HG03097 (cell line): ENCODE results near the gene BMAL1.

ENCODE experiments used
- ATAC-seq: cut with Tn5 transposase; IDR thresholded peaks from one replicate; pipeline ENCODE4 v1.9.1; 2021; ENCODE audit not compliant: unreplicated experiment, low FRiP score

Gene BMAL1

DNA sequence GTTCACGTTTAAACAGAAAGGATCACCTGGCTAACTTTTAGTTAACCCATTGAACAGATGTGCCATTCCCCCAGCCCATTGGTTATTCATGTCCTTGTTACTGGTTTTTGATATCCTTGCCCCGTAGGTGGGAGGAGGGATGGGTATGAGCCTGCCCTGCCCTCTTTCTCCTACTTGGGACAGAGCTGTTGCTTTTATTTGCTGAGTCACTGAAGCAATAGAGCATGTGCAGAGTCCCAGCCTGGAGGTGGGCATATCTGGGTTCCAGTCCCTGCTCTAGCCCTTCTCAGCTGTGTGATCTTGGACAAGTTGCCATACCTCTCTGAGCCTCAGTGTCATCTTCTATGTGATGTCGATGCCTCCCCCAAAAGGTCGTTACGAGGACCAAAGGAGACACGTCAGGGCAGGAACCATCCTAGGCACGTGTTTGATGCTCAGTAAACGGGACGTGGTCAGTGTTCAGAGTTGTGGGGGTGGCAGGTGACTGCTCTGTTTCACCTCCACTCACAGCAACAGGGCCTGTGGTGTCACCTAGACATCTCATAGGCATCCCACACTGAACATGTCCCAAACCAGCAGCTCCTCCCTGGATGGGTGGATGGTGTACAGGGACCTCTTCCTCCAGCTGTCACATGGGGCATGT lies 61.0 kb downstream of the BMAL1 start:
- ATAC-seq: no peak

DNA sequence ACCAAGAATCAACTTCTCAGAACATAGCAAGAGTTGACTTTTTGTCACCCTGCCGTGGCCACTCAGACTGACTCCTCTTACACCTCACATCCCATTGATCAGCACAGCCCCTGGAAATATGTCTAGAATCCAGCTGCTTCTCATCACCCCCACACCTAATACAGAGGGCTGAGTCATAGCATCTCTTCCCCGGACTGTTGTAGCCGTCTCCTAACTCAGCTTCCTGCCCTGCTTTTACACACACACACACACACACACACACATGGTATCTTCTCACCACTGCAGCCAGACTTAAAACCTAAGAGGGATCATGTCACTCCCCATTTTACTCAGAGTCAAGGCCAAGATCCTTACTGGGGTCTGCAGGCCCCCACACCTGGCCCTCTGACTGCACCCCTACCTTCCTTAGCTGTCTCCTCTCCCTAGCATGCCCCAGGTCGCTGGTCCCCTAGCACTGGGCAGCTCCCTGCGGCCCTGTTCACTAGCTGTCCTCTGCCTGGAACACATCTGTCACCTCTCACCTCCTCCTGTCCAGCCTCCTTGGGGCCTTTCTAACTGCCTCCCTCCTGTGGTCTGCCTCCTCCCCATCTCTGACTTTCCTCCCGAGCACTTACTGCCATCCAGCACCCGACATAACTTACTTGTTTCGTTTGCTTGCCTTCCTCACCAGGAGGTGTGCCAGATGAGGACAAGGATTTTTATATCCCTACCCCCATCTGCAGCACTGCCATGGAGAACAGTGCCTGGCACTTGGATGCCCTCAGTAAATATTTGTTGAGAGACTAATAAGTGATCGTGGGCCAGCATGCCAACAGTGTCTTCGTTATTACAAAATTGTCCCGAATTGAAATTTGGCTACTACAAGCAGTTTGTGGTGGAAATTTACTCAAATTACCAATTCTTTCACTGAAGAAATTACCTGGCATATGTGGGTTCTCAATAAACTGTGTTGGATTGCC lies 61.9 kb downstream of the BMAL1 start:
- no peak for ATAC-seq

DNA sequence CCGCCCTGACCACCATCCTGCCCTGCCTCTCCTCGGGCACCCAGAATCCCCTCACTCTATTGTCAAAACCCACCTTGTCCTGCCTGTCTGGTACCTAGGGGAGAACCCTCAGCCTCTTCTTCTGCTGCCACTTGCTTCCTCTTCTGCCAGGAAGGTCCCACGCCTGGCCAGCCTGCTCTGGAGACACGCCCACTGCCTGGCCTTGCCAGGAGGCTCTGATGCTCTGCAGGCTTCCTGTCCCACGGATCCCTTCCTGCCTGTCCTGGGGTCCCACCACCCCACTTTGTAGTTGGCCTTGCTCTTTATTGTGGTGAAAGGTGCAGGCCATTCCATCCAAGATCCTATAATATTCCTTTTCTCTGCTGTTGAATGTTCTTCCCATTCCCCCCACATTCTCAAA lies 63.4 kb downstream of the BMAL1 start:
- ATAC-seq: no peak

DNA sequence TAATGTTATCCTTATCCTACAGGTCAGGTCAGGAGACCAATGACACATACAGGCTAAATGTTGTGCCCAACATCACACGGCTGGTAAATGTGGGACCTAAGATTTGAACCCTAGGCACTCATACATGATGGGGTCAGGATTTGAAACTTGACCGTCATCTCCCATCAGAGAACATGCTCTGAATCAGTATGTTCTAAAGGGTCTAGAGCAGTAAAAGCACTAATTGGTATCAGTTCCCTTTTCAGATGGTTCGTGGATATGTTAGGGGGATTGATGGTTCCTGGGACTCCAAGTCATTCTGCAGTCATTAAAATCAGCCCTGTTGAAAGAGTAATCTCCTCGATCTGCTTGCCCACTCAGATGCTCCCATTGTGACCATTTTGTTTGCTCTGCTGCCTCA lies 65.5 kb downstream of the BMAL1 start:
- ATAC-seq: no peak

DNA sequence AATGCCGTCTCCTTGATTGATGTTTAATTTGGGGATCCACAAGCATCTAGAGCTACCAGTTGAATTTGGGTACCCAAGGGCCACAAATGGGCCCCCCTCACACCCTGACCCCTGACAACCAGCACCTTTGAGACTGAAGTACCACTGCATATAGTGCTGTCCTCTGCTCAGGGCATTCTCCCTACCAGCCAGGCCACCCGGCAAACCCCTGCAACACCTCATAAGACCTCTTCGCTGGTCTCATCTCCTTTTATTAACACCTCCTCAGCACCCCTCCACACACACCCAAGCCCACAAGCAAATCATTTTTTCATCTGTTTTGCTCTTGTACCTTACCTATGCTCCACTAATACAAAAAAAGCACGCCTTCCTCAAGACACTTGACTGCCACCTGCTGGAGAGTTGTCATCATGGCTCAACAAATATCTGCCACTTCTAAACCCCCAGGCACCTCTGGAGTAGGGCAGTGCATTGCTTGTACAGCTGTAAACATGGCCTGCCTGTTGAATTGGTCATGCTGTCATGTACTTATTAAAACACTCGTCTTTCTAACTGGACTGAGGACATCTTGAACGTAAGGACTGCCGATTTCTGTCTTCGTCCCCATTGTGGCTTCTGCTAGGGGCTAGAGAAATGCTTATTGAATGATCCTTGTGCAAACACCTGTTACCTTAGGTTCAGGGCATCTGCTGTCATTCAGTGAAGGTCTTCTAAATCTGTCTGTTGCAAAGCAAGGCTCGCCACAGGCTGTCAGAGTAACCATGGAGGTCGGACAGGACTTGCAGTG lies 66.5 kb downstream of the BMAL1 start:
- no peak for ATAC-seq

DNA sequence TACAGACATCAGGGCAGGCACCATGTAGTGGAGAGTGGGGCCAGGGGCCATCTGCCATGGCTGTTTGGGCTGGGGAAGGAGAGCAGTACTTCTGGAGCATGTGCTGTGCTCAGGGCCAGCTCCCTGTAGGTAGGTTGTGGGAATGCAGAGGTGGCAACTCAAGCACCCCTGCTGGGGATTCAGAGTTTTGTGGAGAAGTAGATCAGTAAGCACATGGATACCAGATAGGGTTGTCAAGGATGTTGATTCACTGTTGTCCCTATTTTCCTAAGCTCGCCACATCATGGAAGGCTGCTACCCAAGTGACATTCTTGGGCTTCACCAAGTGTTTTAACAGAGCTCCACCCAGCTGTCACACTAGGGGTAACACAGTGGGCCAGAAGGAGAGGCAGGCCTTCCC lies 67.2 kb downstream of the BMAL1 start:
- no peak for ATAC-seq

DNA sequence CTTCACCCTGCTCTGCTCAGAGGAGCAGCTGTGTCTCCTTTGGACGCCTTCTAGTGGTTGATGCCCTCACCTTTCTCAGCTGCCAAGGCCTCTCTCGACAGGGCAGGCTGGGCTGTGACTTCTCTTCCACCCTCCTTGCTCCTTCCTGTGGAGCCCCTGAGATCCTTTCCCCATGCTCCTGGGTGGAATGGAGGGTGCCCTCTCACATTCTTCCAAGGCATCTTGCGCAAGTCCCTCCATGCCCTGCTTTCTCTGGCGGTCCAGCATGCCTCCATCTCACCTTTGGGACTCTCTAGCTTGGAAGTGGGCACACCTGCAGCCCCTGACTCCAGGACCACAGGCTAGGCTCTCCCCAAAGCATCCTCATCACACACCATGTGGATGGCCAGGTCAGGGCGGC lies 68.9 kb downstream of the BMAL1 start:
- ATAC-seq: no peak

DNA sequence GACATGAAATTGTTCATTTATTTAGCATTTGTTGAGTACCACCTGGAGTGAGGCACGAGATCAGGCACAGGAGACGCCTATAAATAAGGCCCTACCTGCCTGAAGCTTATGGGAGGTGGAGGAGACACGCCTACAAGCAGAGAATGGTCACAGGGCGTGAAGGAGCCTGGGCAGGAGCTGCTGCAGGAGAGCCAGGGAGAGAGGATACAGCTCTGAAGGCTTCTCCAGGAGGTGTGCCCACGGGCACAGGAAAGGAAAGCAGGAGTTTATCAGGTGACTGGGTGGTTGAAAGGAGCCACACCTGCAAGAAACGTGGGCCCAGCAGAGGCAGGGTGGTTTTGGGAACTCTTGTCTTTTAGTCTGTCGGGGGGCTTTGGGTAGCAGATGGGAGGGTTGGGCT lies 70.3 kb downstream of the BMAL1 start:
- ATAC-seq: no peak

DNA sequence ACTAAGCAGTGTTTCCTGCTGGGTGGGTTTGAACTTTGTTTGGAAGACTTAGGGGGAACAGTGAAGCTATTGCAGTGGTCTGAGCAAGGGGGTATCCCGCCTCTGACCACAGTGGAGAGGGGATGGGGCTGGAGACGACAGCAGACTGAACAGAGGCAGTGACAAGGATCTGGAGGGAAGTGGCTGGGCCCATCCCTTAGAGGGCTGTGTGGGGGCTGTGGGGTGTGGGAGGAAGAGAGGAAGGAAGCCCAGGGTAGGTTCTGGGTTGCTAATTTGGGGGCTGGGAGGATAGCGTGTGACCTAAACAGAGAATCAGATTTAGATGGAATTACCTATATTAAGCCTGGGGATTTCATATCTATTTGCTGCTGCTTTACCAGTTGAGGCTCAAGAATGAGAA lies 70.7 kb downstream of the BMAL1 start:
- no peak for ATAC-seq

DNA sequence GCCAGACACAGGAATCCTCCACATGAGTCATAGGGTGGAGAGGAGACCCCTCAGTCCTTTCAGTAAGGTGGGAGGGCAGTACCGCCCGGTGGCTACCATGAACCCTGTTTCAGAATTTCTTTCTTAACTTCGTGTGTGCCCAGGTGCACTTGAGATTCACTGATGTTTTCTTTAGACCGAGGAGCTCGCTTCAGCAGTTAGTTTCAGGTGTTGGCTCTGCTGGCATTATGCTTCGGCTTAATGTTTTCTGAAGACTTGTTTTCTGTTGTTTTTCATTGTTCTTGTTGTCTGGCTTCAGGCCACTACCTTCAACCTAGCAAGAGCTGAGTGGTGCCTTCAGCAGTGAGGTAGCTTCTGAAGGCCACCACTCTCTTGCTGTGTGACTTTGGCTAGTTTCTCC lies 71.5 kb downstream of the BMAL1 start:
- no peak for ATAC-seq

DNA sequence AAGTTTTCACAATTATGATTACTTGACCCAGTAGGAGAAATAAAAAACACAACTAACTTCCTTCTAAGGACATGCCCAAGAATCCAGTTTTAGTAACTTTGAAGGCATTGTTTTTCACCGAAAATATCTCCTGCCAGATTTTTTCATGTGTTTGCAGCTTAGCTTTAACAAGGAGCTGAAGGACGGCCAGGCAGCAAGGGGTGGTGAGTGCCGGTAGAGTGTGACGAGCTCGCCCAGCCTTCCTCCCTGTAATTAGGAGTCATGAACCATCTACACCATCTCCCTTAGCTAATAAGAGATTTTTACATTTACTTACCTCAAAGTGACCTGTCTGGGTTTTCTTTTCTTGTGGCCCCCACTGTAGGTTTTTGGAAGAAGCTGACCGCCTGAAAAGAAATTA lies 72.0 kb downstream of the BMAL1 start:
- no peak for ATAC-seq

DNA sequence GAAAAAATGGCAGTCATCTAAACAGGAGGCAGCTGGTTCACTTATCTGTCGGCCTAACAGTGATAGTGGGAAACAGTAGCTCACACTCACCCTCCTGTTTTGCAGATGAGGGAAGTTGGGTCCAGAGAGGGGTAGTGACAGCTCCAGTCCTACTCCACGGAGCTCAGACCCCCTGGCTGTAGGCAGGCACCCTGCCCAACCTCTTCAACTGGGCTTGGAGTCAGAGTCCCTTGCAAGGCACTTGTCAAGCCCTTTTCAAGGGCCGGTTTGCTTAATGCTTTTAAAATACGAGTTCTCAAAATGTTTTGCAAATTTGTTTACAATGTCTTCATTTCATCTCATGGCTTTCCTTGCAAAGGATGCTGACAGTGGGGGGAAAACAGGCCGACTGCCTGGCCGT lies 75.1 kb downstream of the BMAL1 start:
- no peak for ATAC-seq

DNA sequence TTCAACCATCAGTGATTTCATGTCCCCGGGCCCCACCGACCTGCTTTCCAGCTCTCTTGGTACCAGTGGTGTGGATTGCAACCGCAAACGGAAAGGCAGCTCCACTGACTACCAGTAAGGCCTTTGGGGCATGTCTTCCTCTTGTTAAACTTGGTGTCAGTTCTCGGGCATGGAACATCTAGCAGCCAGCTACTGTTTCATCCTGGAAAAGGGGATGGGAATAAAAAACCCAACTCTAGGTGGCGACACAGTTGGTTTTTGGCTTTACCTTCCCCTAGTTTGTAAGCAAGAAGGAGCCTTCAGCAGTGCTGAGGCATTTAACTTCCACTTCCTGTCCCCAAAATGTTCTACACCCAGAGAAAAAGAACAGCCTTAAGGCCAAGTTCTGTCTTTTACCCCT lies 76.7 kb downstream of the BMAL1 start:
- ATAC-seq: no peak

DNA sequence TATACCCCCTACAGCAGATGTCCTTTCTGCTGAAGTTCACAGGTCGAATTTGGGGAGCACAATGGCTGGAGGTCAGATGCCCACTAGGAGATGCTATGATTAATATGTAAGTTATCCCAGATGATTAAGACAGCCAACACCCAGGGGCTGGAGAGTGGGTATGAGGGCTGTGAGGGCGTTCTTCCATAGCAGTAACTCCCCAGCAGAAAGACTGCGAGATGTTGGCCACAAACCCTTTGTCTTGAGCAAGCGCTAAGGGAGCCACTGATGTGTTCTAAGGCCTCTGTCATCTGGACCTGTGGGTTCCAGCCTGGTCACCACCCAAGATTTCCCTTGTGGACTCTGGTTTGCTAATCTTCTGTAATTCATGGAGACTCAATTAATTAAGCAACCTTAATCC lies 77.6 kb downstream of the BMAL1 start:
- ATAC-seq: no peak

DNA sequence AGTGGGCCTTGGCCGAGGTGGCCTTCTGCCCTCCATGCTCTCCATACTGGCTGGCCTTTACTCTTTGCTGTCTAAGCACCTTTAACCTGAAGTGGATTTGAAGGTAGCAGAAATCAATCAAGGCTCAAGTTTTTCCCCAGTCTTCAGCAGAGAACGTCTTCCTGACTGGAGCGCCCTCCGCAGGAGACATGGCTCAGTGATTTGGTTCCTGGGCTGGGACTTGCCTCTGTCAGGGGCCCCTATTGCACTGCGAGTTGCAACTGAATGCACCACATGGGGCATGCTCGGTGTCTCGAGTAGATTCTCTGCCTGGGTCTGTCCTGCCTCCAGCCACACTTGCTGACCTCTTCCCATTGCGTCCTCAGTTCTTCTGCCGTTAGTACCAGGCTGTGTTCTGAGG lies 79.6 kb downstream of the BMAL1 start:
- ATAC-seq: no peak

DNA sequence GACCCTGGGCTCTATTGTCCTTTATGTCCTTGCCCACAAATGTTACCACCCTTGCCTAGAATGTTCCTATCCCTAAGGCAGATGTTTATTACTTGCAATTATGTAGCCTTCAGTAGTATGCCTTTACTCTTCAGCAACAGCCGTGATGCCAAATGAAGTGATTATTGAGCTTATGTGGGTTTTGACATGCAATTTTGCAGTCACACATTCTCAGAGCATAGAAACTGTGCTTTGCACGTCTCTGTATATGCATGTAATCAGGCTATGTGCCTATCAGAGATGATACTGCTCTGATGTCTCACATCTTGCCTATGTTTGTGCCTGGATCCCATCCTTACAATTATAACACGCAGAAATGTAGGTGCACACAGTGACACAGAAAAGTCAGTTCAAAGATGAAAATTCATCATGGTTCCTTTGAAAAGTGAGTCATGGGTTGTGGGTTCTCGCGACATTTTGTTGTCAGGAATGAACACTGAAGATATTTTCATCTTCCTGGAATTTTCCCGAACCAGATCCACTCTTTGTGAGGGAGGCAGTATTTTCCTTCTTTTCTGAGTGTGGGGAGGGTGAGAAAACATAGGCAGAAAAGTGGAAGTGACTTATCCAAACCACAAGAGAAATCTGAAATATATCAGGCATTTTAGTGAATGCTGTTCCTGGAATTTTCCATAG lies 81.1 kb downstream of the BMAL1 start:
- ATAC-seq: no peak

DNA sequence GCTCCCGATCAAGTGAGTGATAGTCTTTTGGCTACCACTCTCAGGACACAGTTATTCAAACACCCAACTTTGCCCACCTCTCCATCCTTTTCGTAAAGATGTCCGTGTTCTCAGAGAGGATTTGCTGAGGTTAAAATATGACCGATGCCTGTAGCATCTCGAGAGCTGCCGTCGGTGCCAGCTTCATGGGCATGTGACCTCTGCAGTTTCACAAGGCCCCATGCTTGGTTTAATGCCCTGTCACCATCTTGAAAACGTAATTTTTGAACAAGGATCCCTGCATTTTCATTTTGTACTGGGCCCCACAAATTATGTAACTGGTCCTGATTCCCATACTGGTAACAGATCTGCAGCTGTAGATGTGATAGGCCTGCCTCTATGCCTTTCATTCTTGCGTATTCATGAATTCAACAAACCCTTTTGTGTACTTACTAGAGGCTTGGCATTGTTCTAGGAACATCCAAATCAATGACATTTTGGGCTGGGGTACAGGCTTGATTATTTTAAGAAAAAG lies 85.1 kb downstream of the BMAL1 start:
- ATAC-seq: no peak

DNA sequence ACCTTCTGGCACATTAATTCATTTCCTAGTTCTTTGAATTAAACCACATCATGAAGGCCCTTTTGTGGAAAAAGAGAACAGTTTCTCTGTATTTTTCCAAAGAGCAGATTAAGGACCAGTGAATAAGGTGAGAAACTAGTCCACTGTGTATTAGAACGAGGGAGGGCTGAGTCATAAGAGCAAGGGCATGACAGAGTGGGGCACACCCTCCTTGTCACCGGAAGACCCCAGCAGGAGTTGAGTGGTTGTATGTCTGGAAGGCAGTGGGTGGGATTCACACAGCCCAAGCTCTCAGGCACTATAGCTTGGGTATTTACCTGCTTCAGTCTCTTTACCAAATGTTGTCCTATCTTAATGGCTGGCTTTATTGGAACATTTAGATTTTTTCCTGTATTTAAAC lies 86.8 kb downstream of the BMAL1 start:
- no peak for ATAC-seq

DNA sequence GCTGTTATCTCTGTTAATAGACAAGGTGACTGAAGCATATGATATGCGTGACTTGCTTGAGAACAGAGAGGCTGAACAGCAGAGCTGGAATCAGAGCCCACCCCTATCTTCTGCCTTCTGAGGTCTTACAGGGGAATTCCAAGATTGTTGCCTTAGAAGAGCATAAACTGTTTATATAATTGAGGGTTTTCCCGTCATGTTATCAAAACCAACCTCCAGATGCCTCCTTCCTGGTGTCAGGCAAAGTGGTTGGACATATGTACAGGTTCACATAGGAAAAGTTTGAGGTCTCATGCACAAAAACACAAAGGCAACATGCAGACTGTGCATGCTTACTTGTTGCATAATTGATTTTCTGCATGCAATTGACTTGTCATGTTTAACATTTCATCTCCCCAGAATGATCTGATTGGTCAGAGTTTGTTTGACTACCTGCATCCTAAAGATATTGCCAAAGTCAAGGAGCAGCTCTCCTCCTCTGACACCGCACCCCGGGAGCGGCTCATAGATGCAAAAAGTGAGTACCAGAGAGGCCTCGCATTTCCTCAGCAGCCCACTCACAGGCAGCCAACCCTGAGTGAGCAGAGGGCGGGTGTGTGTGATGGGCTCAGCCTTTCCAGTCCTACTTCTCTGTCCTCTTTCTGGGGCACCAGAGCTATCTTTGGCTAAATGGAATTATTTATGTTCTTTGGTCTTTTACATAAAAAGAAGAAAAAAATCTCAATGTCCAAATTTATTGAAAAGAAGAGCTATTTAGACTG lies 88.9 kb downstream of the BMAL1 start:
- ATAC-seq: no peak

DNA sequence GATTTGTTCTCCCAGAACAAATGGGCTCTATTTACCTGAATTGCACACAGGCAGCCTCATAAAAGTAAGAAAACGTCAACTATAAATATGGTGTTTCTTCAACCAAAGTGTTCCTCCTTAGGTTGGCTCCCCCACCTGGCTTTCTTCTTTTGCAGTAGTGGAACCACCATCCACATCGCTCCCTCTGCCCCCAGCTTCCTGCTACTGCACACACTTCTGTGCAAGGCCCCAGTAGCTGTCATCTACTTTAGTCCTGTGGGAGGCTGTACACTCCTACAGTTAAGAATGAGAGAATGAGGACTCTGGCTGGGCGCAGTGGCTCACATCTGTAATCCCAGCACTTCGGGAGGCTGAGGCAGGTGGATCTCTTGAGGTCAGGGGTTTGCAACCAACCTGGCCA lies 89.5 kb downstream of the BMAL1 start:
- no peak for ATAC-seq
